HG02623 (cell line): ENCODE measurements around the gene TBCD.
"Not testable (repeated sequence)": the region's sequence is repeated elsewhere in the genome, so short reads cannot be mapped to it uniquely, and the experiment has no call there.

Source experiments
- ATAC-seq: cut with Tn5 transposase; IDR thresholded peaks from one replicate; pipeline ENCODE4 v1.9.1; 2021; ENCODE audit warnings: moderate library complexity; ENCODE audit not compliant: unreplicated experiment

The TBCD gene

DNA sequence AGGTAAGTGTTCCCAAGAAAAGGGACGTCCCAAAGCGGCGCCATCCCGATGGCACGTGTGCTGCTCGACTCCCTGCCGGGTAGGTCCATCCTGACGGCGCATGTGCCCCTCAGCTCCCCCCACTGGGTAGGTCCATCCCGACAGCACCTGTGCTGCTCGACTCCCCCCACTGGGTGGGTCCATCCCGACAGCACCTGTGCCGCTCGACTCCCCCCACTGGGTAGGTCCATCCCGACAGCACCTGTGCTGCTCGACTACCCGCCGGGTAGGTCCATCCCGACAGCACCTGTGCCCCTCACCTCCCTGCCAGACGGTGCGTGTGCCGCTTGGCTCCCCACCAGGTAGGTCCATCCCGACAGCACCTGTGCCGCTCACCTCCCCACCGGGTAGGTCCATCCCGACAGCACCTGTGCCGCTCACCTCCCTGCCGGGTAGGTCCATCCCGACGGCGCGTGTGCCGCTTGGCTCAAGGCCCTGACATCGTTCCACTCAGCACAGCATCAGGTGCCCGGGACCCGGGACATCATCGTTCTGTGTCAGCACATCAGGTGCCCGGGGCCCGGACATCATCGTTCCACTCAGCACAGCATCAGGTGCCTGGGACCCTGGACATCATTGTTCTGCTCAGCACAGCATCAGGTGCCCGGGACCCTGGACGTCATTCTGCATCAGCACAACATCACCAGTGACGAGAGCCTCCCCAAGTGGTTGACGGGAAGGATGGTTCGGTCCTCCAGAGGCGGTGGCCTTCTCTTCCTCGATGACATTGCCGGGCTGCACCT lies 22.2 kb upstream of the TBCD start:
- no peak for ATAC-seq

- ATAC-seq: no peak
Observed at GRCh38 chr17:82732118-82732743, 19.6 kb upstream of the TBCD start.

- no peak for ATAC-seq
Observed at GRCh38 chr17:82734987-82735866, 16.6 kb upstream of the TBCD start, which contains the start of gene FN3K. Gene FN3K, plus strand, starts transcription at chr17:82735615. Its CDS starts 22 bp downstream, at chr17:82735637.

- ATAC-seq: no peak
Observed at GRCh38 chr17:82736511-82737185, 15.2 kb upstream of the TBCD start.

- no peak for ATAC-seq
Observed at GRCh38 chr17:82737967-82738877, 13.6 kb upstream of the TBCD start.

- ATAC-seq: no peak
Observed at GRCh38 chr17:82740906-82741759, 10.7 kb upstream of the TBCD start.

DNA sequence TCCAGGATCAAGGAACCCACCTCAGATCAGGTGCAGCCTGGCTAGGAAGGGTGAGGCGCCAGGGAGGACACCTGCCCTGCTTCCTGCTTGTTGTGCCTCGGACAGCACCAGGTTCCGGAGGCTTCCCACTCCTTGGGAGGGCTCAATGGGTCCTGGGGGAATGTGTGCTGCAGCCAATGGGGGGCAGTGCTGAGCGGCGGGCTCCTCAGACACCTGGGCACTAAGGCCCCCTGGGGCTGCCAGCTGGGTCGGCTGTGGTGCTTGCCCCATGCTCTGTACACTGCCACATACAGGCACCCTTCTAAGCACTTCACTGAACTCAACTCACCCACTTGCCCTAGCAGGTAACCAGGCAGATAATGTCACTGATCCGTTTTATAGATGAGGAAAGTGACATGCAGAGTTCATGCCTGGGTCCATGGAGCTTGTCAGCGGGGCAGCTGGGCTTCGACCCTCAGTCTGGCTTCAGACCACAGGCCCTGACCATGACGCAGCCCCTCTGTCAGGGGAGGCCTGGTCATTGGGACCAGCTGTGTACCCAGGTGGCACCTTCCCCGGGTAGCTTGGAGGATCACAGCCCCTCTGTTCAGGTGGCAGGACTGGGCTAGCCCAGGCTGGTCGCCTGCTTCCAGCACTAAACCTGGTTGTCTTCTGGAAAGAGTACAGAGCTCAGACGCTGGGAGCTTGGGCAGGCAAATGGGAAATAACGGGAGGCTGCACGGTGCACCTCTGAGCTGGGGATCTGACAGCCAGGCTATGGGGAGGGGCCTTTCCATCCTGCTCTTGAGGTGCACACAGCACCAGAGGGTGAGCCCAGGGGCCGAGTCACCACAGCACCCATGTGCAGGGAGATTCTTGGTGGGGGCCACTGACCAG lies 8.3 kb upstream of the TBCD start:
- no peak for ATAC-seq

DNA sequence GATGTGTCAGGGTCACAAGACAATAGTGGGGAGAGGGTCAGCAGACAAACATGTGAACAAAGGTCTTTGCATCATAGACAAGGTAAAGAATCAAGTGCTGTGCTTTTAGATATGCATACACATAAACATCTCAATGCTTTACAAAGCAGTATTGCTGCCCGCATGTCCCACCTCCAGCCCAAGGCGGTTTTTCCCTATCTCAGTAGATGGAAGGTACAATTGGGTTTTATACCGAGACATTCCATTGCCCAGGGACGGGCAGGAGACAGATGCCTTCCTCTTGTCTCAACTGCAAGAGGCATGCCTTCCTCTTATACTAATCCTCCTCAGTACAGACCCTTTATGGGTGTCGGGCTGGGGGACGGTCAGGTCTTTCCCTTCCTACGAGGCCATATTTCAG lies 7.1 kb upstream of the TBCD start:
- ATAC-seq: not testable (repeated sequence)

- ATAC-seq: no peak
Observed at GRCh38 chr17:82745524-82745923, 6.3 kb upstream of the TBCD start.

DNA sequence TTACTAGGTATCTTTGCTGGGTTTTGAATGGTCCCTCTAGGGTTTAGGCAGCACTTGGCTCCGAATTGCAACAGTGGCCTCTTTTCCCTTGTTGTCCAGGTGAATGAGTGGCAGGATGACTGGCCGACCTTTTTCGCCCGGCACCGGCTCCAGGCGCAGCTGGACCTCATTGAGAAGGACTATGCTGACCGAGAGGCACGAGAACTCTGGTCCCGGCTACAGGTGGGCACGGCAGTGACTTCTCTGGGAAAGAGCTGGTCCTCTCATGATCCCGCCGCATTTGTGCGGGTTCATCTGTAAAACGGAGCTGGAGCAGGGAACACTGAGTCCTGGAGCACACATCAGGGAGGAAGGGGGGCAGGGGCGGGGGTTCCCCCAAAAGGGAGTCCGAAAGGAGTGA lies 3.1 kb upstream of the TBCD start:
- no peak for ATAC-seq

GRCh38 chr17:82750241-82750908 lies 1.5 kb upstream of the TBCD start:
- no peak for ATAC-seq

DNA sequence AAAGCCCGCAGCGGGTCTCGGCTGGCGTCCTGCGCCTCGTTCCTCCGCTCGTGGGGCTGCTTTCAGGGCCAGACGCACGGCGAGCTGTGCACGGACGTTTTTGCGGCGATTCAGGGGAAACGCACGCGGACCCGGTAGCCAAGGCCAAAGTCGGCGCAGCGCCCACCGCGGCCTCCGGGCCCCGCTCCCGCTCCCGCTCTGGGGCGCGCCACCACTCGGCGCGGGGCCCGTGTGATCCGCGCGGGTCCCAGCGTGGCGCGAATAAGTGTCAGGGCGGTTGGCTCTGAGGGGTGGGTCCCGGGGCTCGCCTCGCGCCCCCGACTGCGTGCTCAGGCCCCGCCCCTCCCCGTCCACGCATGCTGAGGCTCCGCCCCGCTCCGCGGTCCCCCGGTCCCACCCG lies 694 bp upstream of the TBCD start:
- ATAC-seq: peak; percentile 41

- ATAC-seq: peak; percentile 6
Observed at GRCh38 chr17:82752371-82753200, 721 bp downstream of the TBCD start.

GRCh38 chr17:82753201-82753464 lies 1.3 kb downstream of the TBCD start:
- ATAC-seq: no peak

- ATAC-seq: no peak
Observed at GRCh38 chr17:82754297-82755208, 2.7 kb downstream of the TBCD start.

DNA sequence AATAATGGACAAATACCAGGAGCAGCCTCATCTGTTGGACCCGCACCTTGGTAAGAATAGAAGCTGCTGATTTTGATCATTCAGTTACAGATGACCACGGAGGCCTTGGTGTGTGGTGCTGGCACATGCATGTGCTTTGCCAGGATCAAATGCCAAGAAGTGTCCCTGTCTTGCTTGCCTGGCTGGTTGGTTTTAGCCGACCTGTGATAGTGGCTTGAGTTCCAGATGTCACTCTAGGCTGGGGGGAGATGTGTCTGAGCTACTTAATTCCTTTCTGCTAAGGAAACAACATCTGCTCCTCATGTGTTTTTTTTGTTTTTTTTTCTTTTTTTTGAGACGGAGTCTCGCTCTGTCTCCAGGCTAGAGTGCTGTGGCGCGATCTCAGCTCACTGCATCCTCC lies 4.3 kb downstream of the TBCD start:
- no peak for ATAC-seq
